GM18858 (cell line): ENCODE measurements around the gene TP63.
"Not testable (repeated sequence)": the region's sequence is repeated elsewhere in the genome, so short reads cannot be mapped to it uniquely, and the experiment has no call there.

Experiments
- ATAC-seq: cut with Tn5 transposase; IDR thresholded peaks from one replicate; pipeline ENCODE4 v1.9.1; 2021; ENCODE audit not compliant: unreplicated experiment

TP63 gene

DNA sequence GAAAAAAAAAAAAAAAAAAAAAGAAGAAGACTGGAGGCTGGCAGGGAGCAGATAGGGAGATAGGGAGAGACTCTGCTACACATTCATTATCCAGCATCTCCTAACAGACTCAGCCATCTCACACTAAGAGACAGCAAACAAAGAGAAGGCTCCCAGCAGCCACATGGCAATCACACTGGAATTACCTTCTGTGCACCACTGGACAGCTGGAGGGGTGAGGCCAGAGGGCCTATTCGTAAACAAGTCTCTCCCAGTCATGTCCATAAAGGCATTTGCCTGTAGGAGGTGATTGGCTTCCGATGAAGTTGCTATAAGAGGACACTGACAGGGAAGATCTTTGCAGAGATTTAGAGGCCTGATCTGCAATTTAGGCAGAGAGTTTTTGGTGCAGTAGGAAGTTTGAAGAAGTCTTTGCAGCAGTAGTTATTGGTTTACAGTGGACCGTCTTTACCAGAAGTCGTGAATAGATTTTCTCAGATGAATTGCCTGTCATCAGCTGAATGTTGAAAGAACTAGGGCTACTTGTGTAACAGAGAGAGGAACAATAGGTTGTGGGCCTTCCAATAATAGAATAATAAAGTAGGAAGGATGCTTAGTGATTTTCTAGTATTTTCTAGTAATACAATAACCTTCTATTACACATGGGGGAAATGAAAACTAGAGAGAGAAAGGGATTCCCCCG lies 89.7 kb downstream of the TP63 start:
- no peak for ATAC-seq

DNA sequence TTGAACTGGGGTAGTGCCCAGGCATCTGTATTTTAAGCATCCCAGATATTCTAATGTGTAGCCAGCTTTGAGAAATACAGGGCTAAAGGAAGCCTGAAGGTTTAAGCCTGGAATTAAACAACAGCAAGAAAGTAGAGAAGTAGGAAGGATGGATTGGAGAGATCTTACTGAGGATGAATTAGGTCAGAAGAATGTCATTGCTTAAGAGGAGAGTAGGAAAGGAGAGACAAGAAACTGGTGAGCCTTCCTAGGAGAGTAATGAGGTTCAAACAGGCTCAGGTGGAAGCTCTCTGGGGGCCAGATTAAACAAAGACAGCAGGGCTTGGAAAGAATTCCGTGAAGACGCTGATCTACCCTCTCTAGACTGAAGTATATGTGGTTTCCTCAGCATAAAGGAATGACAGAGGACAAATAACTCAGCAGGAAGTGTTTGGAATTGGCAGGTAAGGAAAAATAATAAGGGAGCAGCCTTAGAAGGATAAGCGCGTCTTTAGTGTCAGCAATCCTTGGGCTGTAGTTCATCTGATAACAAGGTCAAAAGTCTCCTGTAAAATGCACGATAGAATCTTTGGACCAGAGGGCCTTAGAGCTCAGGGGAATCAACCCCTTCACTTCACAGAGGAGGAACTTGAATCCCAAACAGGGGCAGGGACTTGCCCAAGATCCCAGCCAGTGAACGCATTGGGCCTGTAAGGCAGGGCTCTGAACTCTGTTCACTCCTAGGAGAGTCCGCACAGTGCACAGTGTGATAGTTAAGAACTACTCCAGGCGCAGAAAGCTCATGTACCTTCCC lies 90.9 kb downstream of the TP63 start:
- ATAC-seq: no peak

DNA sequence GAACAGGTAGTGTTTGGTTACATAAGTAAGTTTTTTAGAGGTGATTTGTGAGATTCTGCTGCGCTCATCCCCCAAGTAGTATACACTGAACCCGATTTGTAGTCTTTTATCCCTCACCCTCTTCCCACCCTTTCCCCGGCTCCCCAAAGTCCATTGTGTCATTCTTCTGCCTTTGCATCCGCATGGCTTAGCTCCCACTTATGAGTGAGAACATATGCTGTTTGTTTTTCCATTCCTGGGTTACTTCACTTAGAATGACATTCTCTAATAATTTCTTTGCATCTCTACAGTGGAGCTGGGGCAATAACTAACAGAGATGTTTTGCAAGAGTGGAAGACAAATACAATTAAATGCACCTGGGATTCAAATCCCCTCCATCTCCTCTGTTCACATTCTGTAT lies 93.2 kb downstream of the TP63 start:
- ATAC-seq: no peak

DNA sequence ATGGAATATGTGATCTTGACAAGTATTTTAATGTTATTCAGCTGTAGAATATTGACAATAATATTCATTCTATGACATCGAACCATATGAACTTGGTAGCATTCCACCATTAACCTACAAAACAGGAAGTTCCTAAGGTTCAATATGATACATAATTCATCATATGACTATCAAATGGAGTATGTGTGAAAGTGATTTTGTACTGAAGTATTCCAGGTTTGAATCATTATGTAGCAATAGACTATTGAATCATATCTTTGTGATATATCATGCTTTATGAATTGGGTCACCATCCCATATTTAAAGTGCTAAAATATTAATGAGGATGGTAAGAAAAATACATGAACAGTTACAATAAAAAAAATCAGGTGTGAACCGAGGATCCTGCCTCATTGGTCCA lies 95.1 kb downstream of the TP63 start:
- no peak for ATAC-seq

DNA sequence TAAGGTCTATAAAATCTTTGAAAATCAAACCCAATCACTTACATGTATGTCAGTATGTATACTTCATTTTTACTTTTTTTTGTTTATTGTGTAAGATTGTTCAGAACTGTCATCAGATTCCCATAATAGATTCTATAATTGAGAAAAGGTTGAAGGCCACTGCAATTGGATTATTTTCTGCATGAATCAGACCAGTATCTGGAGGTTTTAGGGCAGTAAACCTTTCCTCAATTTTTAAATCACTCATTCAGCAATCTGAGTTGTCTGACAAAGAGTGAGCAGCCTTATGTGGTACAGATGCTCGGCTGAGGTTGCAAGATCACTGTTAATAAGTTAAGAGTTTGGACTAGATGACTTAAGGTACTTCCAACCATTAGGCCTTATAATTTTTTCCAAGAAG lies 96.0 kb downstream of the TP63 start:
- no peak for ATAC-seq

GRCh38 chr3:189727898-189728297 lies 96.7 kb downstream of the TP63 start:
- no peak for ATAC-seq

GRCh38 chr3:189728915-189729314 lies 97.7 kb downstream of the TP63 start:
- ATAC-seq: no peak

DNA sequence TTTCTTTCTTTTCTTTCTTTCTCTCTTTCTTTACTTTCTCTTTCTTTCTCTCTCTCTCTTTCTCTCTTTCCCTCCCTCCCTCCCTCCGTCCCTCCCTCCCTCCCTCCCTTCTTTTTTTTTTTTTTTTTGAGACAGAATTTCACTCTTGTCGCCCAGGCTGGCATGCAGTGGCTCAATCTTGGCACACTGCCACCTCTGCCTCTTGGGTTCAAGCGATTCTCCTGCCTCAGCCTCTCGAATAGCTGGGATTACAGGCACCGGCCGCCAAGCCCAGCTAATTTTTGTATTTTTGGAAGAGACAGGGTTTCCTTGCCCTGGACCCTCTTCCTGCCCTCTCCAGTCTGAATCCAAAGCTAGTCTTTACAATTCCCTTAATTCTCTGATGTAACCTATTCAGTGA lies 102.9 kb downstream of the TP63 start:
- no peak for ATAC-seq

- ATAC-seq: no peak
These were observed 104.7 kb downstream of the TP63 start for GRCh38 chr3:189735913-189736312.

DNA sequence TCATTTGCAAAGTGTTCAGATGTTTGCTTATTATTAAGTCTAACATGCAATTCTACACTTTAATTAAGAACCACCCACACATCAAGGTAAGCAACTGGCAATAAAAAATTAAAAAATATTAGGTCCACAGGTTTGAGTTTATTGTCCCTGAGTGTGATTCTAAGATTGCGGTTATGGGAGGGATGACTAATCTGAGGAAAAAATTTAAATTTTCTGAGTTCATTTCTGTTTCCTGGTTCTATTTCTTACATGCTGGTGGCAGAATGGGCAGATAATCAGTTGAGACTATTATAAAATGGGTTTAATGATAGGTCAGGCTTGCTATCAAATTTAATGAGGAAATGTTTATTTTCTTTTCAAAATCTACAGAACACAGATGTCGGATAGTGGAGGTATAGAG lies 105.9 kb downstream of the TP63 start:
- no peak for ATAC-seq

GRCh38 chr3:189737619-189738018 lies 106.4 kb downstream of the TP63 start:
- ATAC-seq: no peak

GRCh38 chr3:189739378-189739777 lies 108.2 kb downstream of the TP63 start:
- no peak for ATAC-seq

GRCh38 chr3:189740156-189740555 lies 109.0 kb downstream of the TP63 start:
- no peak for ATAC-seq

- ATAC-seq: no peak
These were observed 113.0 kb downstream of the TP63 start for GRCh38 chr3:189744235-189744634.

- ATAC-seq: no peak
These were observed 114.4 kb downstream of the TP63 start for GRCh38 chr3:189745622-189746021.

GRCh38 chr3:189748046-189748445 lies 116.9 kb downstream of the TP63 start:
- ATAC-seq: no peak

- not testable (repeated sequence) for ATAC-seq
These were observed 119.8 kb downstream of the TP63 start for GRCh38 chr3:189750972-189751371.

- no peak for ATAC-seq
These were observed 123.2 kb downstream of the TP63 start for GRCh38 chr3:189754356-189754755.

DNA sequence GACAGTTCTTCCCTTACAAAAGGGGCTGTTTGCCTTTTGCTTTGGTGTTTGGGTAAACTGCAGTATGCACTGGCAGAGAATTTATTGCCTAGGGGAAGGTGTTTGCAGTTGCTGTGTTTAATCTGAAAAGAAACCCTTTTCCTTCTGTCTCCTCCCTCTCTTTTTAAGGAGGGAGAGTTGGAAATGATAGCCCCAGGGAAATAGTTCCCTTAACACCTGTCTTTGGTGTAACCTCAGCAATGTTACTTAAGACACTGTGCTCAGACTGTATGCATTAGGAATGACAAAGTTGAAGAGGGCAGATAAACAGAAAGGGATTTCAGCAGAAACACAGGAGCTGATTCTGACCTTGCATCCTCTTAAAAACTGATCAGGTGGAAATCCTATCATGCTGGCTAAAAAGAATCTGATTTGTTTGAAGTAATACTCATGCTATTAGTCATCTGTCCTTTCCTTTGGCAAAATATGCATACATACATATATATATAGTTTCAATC lies 125.4 kb downstream of the TP63 start:
- peak; percentile 58 for ATAC-seq

- no peak for ATAC-seq
These were observed 127.0 kb downstream of the TP63 start for GRCh38 chr3:189758186-189758585.

DNA sequence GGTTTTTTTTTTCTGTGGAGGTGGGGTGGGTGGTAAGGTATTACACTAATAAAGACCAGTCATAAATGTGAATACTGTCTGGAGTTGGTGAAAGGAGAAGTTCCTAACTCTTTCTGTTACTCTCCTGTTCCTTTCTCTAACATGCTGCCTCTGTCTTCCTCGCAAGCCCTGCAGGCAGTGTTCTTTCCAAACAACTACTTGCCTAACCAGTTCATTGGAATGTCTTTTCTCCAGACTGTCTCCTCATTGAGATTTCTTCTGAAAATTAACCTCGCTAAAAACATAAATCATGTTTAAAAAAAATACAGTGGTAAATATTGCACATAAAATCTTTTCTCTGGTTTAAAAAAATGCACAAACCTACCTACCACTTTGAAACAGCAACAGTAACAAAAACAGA lies 135.2 kb downstream of the TP63 start:
- no peak for ATAC-seq

GRCh38 chr3:189771842-189772450 lies 140.8 kb downstream of the TP63 start:
- no peak for ATAC-seq
